Skeletal muscle tissue (tissue), 4 donors: ENCODE data around the gene CUEDC2. TPM values are rescaled to one million over a fixed set of nuclear protein-coding genes. Genes with fewer than 3 reads are reported as not detected.
A peak's percentile ranks its signal among the peaks of the same experiment; 100 is the strongest.

Experiments used
- H3K27ac ChIP-seq: one replicate; pipeline ENCODE4 v1.7.0; 2013; ENCODE audit warnings: mild to moderate bottlenecking, low read depth, low read length, inconsistent platforms
- H3K27me3 ChIP-seq, 3 donors: one replicate each; pipeline ENCODE4 v1.7.0; 2013; ENCODE audit warnings: low read length in 3 of 3; ENCODE audit not compliant: control insufficient read depth in 3 of 3, insufficient read depth in 3 of 3
- H3K36me3 ChIP-seq, 3 donors: one replicate each; pipeline ENCODE4 v1.7.0; 2013; ENCODE audit warnings: low read length in 3 of 3; ENCODE audit not compliant: control insufficient read depth in 3 of 3, insufficient read depth in 3 of 3
- H3K4me1 ChIP-seq, 3 donors: one replicate each; pipeline ENCODE4 v1.7.0; 2013; ENCODE audit warnings: low read length in 3 of 3, mild to moderate bottlenecking in 3 of 3; ENCODE audit not compliant: control insufficient read depth in 3 of 3, insufficient read depth in 3 of 3
- H3K4me3 ChIP-seq, 3 donors: one replicate each; pipeline ENCODE4 v1.7.0; 2013; ENCODE audit warnings: low read length in 3 of 3
- H3K9ac ChIP-seq, 3 donors: one replicate each; pipeline ENCODE4 v1.7.0; 2013; ENCODE audit warnings: low read length in 3 of 3, mild to moderate bottlenecking in 3 of 3, moderate library complexity in 2 of 3, low read depth in 1 of 3
- H3K9me3 ChIP-seq, 3 donors: one replicate each; pipeline ENCODE4 v1.7.0; 2013; ENCODE audit warnings: low read length in 3 of 3; ENCODE audit not compliant: control insufficient read depth in 3 of 3
- total RNA-seq: library from RNA; depleted of rRNA; stranded (reverse); fragments of >200 nt; gene quantifications from one replicate; pipeline ENCODE4 v1.2.3, GENCODE V29; 2014
- donor health status: Osteomylitis.

CUEDC2 gene
- total RNA-seq, 1 donor from 2014 or later = 31.3 TPM

- Histone ChIP-seq H3K4me3 (no peak overlapping the region), H3K9ac (no peak overlapping the region), H3K27ac (no peak overlapping the region), H3K36me3 (no peaks in the 10 kb centered on the region), H3K9me3 (no peaks in the 10 kb centered on the region), H3K27me3 (no peaks in the 10 kb centered on the region), H3K4me1 (peaks cover 0 to 2% (median under 1%) of the 10 kb centered on the region in 3 donors)
Measured at GRCh38 chr10:102444851-102445250, 12.5 kb upstream of the CUEDC2 start.

- no peaks in the 10 kb centered on the region for H3K36me3 ChIP-seq
- H3K9ac ChIP-seq = no peak overlapping the region
- no peak overlapping the region for H3K4me3 ChIP-seq
- peaks cover 3 to 11% (median 9%) of the 10 kb centered on the region in 3 donors for H3K4me1 ChIP-seq
- H3K27me3 ChIP-seq = peaks cover 6 to 21% (median 11%) of the 10 kb centered on the region in 3 donors
- H3K27ac ChIP-seq = no peak overlapping the region
- no peaks in the 10 kb centered on the region for H3K9me3 ChIP-seq
Measured at GRCh38 chr10:102438374-102438773, 6.0 kb upstream of the CUEDC2 start.

- H3K4me1 ChIP-seq = peaks cover 3 to 11% (median 9%) of the 10 kb centered on the region in 3 donors
- peaks cover 6 to 23% (median 11%) of the 10 kb centered on the region in 3 donors for H3K27me3 ChIP-seq
- no peaks in the 10 kb centered on the region for H3K36me3 ChIP-seq
- no peaks in the 10 kb centered on the region for H3K9me3 ChIP-seq
- no peak overlapping the region for H3K4me3 ChIP-seq
- H3K9ac ChIP-seq = no peak overlapping the region
- H3K27ac ChIP-seq = no peak overlapping the region
Measured at GRCh38 chr10:102437515-102437914, 5.1 kb upstream of the CUEDC2 start.

- H3K9ac ChIP-seq = no peak overlapping the region
- peaks cover 6 to 23% (median 11%) of the 10 kb centered on the region in 3 donors for H3K27me3 ChIP-seq
- peaks cover 11 to 20% (median 20%) of the 10 kb centered on the region in 3 donors for H3K4me1 ChIP-seq
- H3K9me3 ChIP-seq = no peaks in the 10 kb centered on the region
- no peak overlapping the region for H3K4me3 ChIP-seq
- H3K36me3 ChIP-seq = peaks cover 0 to 3% (median 0%) of the 10 kb centered on the region in 3 donors
- H3K27ac ChIP-seq = no peak overlapping the region
Measured at GRCh38 chr10:102436312-102436711, 3.9 kb upstream of the CUEDC2 start.

- H3K27ac ChIP-seq = peak overlapping the region; percentile 56
- peaks cover 6 to 23% (median 11%) of the 10 kb centered on the region in 3 donors for H3K27me3 ChIP-seq
- H3K9ac ChIP-seq = peak overlapping the region in 1 of 3 donors; percentile 38
- no peaks in the 10 kb centered on the region for H3K9me3 ChIP-seq
- H3K4me3 ChIP-seq = peak overlapping the region in 1 of 3 donors; percentile 1
- peaks cover 0 to 3% (median 0%) of the 10 kb centered on the region in 3 donors for H3K36me3 ChIP-seq
- H3K4me1 ChIP-seq = peaks cover 12 to 21% (median 20%) of the 10 kb centered on the region in 3 donors
Measured at GRCh38 chr10:102435529-102436233, 3.3 kb upstream of the CUEDC2 start.

GRCh38 chr10:102435133-102435497, 2.7 kb upstream of the CUEDC2 start:
- peak overlapping the region in 1 of 3 donors; percentile 1 for H3K4me3 ChIP-seq
- H3K27me3 ChIP-seq = peaks cover 6 to 23% (median 11%) of the 10 kb centered on the region in 3 donors
- H3K4me1 ChIP-seq = peaks cover 12 to 21% (median 20%) of the 10 kb centered on the region in 3 donors
- peaks cover 0 to 3% (median 0%) of the 10 kb centered on the region in 3 donors for H3K36me3 ChIP-seq
- H3K9me3 ChIP-seq = no peaks in the 10 kb centered on the region
- H3K9ac ChIP-seq = peak overlapping the region in 1 of 3 donors; percentile 0
- H3K27ac ChIP-seq = peak overlapping the region; percentile 56

- H3K27ac ChIP-seq = peak overlapping the region; percentile 56
Measured at GRCh38 chr10:102434394-102435132, 2.2 kb upstream of the CUEDC2 start.

GRCh38 chr10:102433619-102434046, 1.3 kb upstream of the CUEDC2 start:
- Histone ChIP-seq H3K27me3 (peaks cover 6 to 23% (median 11%) of the 10 kb centered on the region in 3 donors), H3K36me3 (peaks cover 0 to 3% (median 0%) of the 10 kb centered on the region in 3 donors), H3K9ac (no peak overlapping the region), H3K9me3 (no peaks in the 10 kb centered on the region), H3K4me1 (peaks cover 12 to 21% (median 20%) of the 10 kb centered on the region in 3 donors), H3K27ac (no peak overlapping the region), H3K4me3 (no peak overlapping the region)

More at GRCh38 chr10:102434394-102435132, 2.2 kb upstream of the CUEDC2 start:
- Histone ChIP-seq H3K9ac (no peak overlapping the region), H3K4me3 (peak overlapping the region in 1 of 3 donors; percentile 22), H3K36me3 (peaks cover 0 to 3% (median 0%) of the 10 kb centered on the region in 3 donors), H3K9me3 (no peaks in the 10 kb centered on the region), H3K4me1 (peaks cover 12 to 21% (median 20%) of the 10 kb centered on the region in 3 donors), H3K27me3 (peaks cover 6 to 23% (median 11%) of the 10 kb centered on the region in 3 donors)

- Histone ChIP-seq H3K36me3 (peaks cover 3% of the 10 kb centered on the region in 3 donors), H3K4me1 (peaks cover 12 to 21% (median 20%) of the 10 kb centered on the region in 3 donors), H3K27me3 (peaks cover 6 to 20% (median 11%) of the 10 kb centered on the region in 3 donors), H3K9ac (peak overlapping the region; percentile 93 to 96 (median 93)), H3K4me3 (peak overlapping the region; percentile 96 to 99 (median 98)), H3K27ac (peak overlapping the region; percentile 74), H3K9me3 (no peaks in the 10 kb centered on the region)
Measured at GRCh38 chr10:102431452-102432124, 786 bp downstream of the CUEDC2 start.
